Fibroblast of skin of right biceps (primary cell): ENCODE measurements around the gene TMEM14A.
"Not testable (repeated sequence)": the region's sequence is repeated elsewhere in the genome, so short reads cannot be mapped to it uniquely, and the experiment has no call there.

ENCODE experiments used
- DNase-seq: peaks from one replicate; pipeline ENCODE4 v3.0.0-alpha.2; 2013

Gene TMEM14A, protein sequence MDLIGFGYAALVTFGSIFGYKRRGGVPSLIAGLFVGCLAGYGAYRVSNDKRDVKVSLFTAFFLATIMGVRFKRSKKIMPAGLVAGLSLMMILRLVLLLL

DNA sequence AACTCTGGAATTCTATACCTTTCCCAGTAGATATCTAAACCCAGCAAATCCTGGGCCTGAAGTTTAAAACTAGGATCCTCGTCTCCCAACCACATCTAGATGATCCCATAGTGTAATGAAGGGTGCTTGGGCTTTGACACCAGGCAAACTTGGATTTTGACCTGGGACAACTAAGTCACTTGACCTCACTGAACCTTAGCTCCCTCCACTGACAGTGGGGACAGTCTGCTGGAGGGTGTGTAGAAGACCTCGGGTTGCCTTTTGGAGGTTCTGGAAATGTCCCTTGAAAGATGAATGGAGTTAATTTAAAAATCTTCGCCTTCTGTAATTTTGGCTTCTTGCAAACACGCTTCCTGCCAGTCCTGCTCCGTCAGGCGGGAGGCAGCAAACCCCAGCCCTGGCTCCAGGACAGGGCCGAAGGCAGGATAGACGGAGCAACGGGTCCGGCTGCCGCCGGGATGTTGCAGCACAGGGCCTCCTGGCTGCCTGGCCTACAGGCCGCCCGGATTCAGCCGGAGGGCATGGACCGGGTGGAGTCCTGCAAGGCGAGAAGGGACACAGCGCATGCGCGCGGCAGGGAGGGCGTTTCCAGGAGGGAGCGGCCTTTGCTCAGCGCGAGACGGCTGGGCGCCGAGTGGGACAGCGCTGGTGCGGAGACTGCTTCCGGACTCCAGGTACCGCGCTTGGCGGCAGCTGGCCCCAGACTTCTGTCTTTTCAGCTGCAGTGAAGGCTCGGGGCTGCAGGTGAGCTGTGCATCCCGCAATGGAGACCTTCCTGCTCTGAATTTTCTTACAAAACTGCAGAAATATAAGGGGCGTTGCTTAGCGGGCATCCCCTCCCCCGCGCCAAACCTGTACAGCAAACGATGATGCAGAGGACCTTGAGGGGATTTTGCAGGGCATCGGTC lies at the start of gene TMEM14A:
Gene TMEM14A, plus strand, starts transcription at position 612 of the 908 bp plus-strand sequence. CDS start 5,990 bp downstream, outside the sequence.
- DNase-seq = peak; percentile 88

DNA sequence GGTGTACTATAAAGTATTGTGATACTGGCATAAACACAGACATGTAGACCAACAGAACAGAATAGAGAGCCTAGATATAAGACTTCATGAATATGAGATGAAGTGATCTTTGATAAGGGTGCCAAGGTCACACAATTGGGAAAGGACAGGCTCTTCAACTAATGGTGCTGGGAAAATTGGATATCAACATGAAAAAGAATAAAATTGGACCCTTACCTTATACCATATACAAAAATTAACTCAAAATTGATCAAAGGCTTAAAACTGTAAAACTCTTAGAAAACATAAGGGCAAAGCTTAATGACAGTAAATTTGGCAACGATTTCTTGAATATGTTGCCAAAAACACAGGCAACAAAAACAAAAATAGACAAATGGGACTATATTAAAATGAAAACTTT lies 49.3 kb upstream of the TMEM14A start:
- DNase-seq = no peak

DNA sequence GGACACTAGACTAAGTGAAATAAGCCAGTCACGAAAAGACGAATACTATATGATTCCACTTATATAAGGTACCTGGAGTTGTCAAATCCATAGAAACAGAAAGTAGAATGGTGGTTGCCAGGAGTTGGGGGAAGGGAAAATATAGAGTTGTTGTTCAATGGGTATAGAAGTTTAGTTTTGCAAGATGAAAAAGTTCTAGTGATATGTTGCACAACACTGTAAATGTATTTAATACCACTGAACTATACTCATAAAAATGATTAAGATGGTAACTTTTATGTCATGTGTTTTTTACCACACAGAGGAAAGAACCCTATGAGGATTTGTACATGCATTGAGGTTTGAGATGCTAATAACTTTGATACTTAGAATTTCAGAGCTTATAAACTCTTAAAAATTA lies 48.1 kb upstream of the TMEM14A start:
- no peak for DNase-seq

DNA sequence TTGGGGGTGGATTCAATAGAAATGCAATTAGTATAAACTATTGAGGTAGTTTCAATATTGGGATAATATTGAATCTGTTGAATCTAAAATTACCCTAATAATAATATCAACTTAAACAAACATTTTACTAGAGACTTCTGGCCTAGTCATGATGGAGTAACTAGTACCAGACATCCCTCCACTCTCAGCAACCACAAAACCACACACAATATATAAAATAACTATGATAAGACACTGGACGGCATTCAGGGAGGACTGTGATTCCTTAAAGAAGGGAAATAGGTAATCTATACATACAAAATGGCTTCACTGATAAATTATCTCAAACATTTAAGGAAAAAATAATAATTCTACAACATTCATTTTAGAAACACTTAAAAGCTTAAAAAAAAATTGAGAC lies 38.9 kb upstream of the TMEM14A start:
- DNase-seq = peak; percentile 27

DNA sequence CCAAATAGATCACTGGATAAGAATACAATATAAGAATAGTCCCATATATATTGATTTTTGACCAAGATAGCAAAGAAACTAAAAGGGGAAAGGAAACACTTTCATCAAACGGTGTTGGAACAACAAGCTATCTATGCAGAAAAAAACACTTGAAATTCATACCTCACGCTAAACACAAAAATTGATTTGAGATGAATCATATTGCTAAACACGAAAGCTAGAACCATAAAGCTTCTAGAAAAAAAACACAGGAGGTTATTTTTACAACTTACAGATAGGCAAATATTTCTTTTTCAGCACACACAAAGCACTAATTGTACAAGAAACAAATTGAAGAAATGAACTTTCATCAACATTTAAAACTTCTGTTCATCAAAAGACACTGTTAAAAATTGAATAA lies 36.7 kb upstream of the TMEM14A start:
- DNase-seq = peak; percentile 40

DNA sequence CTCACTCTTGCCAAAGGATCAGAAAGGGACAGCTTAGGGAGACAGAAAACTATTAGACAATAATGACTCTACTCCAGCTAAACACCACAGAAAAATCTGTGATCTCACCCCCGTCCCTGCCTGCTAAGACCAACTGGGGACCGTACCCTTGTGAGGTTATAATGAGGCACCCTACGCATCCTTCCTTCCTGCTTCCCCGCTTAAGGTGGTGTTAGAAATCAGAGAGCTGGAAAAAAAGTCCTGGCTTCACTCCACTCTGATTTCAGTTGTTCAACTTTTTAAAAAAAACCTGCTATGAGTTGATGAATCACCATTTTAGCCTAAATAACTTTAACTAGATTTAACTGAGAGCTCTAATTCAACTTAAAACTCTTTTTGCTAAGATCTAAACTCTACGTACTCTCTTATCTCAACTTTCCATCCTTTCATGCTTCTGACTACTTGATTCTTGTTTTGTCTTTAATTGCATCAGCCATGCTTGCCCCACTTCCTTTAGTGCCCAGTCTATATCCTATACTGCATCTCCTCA lies 35.8 kb upstream of the TMEM14A start:
- DNase-seq = peak; percentile 25

DNA sequence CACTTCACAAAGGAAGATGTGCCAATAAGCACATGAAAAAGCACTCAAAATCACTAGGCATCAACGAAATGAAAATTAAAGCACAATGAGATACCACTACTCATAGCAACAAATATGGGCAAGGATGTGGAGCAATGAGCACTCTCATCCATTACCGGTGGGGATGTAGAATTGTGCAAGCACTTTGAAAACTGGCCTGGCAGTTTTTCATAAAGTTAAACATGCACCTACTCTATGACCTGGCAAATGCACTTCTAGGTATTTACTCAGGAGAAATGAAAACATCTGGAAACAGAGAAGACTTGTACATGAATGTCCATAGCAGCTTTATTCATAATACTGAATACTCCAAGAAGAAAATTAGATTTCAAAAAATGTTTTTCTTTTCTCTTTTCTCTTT lies 34.1 kb upstream of the TMEM14A start:
- DNase-seq = no peak

DNA sequence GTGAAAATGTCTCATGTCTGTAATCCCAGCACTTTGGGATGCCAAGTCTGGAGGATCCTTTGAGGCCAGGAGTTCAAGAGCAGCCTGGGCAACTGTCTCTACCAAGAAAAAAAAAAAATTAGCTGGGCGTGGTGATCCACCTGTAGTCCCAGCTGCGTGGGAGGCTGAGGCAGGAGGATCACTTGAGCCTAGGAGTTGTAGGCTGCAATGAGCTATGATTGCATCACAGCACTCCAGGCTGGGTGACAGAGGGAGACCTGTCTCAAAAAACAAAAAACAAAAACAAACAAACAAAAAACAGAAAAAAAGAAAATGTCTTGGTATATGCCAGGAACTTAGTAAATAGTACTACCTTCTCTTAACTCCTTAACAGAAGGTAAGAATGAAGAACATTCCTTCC lies 31.4 kb upstream of the TMEM14A start:
- DNase-seq = no peak

DNA sequence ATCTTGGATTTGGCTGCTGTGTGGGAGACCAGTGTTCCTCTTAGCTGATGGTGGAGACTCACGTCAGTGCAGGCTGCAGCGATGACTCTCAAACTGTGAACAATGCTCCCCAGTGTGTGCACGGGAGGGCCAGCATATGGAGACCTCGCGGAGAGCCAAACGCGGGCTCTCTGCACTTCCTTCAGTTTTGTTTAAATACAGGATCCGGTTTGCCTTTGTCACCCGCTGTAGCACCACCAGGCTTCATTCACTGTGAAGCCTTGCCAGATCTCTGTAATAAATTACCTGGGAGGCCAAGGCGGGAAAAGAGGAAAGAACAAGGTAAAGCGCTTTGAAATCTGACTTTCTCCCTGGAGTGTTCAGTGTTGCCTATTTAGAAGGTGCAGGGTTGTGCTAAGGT lies 30.7 kb upstream of the TMEM14A start:
- peak; percentile 48 for DNase-seq

DNA sequence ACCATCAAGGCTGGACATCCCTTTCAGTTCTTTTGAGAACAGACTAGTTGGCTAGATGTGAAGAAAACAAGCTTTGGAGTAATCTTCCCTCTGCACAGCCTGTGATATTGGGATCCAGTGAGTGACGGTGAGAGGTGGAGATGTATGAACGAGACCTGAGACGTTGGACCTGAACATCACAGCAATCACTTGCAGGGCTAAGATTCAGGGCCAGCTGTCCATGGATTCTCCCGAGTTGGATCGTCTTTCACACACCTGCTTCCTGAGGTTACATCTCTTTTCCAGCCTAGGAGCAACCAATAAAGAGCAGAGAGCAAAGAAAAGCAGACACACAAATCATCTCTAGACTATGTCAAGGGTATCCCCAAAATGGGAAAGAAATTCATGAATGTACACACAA lies 30.0 kb upstream of the TMEM14A start:
- DNase-seq = no peak

DNA sequence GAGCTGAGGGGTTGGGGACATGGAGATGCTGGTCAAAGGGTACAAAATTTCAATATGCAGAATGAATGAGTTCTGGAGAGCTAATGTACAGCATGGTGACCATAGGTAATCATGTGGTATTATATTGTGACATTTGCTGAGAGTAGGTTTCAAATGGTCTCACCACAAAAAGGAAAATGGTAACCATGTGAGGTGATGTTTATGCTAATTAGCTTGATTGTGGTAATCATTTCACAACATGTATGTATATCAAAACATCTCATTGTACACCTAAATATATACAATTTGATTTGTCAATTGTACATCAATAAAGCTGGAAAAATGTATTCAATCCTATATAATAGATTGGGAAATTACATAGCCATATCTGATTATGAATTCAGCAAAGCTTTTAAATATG lies 29.5 kb upstream of the TMEM14A start:
- no peak for DNase-seq

DNA sequence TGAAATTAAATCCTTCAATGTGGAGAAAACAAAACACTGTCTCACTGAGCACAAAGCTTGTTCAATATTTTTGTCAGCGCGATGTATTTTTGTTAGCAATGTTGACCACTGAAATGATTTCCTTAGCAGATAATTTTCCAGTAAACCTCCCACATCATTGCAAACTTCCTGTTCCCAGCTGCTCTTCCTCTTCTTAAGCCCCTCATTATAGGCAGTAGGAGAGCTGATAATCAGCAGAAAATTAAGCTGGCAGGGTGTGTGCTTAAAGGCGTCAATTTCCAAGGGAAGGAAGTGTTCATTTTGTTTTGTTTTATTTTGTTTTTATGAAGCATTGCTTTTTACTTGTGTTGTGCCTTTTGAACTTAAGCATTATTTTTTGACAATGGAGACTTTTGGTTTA lies 29.1 kb upstream of the TMEM14A start:
- DNase-seq = no peak

DNA sequence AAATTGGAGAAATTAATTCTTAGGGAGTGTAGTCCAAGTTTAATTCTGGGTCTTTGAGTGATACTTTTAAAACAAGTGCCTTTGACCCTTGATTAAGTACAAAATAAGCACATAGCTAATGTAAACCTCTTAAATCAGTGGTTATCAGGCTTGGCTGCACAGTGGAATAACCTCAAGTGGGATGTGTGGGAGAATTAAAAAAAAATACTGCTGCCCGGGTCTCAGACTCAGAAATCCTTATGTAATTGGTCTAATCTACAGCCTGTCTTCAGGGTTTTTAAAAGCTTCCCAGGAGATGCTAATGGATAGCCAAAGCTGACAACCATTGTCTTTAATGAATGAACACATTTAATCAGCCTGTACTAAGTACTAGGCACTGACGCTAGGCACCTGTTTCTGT lies 28.5 kb upstream of the TMEM14A start:
- no peak for DNase-seq

DNA sequence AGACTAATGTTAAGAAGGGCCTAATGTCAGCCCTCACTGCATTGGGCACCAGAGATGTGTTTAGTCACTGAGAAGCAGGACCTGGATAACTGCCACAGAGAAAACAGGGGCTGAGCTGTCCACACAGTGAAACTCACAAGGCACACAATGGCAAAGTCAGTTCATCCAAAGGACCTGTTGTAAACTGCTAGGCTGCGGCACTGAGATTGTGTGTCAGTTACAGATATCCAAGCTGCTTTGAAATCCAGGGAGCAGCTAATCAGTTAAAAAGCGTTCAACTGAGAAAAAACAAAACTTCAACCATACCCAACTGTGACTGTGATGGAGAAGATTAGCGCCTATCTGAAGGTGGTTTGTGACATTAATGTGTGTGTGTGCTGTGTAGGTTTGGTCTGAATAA lies 27.8 kb upstream of the TMEM14A start:
- no peak for DNase-seq

DNA sequence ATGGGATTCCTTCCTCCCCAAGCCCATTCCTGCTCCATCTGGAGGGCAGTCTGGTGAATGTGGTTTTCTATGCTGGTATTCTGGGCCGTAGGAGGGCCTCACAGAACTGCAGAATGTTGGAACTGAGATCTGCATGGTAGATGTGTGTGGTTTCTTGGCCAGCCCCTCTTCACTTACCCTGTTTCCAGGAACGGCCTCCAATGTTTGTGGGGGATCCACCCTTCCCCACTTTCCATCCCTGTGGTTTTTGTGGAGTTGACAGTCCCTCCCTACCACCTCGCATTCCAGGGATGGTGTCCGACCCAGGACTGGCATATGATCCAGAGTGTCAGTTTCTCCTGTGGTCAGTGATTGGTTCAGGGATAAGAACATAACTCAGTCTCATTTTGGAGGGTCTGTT lies 26.7 kb upstream of the TMEM14A start:
- no peak for DNase-seq

DNA sequence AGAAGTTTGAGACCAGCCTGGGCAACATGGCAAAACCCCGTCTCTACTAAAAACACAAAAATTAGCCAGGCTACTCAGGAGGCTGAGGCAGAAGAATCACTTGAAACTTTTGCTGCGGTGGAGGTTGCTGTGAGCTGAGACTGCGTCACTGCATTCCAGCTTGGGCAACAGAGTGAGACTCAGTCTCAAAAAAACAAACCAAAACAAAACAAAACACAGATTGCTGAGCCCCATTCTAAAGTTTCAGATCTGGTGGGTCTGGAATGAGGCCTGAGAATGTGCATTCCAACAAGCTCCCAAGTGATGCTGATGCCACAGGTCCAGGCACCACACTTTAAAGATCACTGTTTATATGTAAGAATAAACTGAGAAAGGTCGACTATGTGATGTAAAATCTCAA lies 24.9 kb upstream of the TMEM14A start:
- no peak for DNase-seq

DNA sequence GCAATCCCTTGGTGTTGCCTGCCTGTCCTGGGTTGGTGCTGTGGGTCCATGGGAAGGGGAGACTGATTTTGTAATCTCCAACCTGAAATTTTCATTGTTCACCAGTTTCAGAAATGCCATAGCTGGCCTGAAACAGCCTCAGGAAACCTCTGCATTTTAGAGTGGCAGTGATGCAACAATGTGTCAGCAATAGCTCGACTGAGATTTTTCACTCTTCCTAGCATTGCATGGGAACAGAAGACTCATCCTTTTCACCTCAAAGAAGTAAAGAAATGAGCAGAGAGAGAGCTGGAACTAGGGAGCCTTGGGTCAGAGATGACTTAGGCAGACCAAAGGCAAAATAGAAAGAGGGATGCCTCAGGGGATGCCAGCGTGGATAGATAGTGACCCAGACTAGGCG lies 23.7 kb upstream of the TMEM14A start:
- peak; percentile 69 for DNase-seq

DNA sequence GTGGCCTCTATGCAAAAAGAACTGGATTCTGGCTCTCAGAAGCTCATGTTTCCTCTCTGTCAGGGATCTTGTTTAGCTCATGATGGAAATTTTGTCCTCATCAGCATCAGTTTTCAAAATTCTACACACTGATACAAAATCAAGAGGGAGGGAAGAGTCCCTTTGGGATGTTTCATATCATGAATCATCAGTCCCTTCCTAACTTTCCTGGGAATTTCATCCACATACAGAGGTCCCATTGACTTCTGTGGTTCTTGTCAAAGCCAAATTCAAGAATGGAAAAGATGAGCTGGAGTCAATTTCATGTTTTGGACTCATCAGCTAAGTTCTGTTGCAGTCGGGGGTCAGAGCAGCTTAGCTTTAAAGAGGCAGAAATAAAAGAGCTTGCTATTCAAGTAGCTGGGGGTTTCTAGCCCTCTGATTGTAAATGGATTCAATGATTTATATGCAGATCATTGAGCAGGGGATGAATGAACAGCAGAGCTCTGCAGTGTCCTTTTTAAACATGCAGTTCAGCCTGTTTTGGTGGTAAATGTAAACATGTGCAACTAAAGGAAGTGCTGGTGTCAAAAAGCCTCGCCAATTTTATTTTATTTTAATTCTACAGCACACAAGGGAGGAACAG lies 21.3 kb upstream of the TMEM14A start:
- DNase-seq = peak; percentile 75

DNA sequence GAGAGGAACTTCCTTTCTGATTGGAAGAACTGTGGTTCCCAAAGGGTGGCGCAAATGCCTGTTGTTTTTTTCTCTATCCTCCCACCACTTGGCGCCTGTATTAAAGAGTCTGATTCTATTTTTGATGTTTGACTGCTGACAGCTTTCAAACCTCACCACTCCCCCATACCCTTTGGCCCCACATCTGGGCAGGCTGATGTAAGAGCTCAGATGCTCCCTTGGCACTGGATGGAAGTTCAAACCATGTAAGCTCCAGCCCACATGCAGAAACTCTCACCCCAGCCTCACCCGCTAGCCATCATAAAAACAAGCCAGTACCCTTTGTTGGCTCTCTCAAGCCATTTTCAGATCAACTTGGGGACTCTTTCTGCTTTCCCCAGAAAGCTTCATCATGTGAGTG lies 20.0 kb upstream of the TMEM14A start:
- DNase-seq = no peak

DNA sequence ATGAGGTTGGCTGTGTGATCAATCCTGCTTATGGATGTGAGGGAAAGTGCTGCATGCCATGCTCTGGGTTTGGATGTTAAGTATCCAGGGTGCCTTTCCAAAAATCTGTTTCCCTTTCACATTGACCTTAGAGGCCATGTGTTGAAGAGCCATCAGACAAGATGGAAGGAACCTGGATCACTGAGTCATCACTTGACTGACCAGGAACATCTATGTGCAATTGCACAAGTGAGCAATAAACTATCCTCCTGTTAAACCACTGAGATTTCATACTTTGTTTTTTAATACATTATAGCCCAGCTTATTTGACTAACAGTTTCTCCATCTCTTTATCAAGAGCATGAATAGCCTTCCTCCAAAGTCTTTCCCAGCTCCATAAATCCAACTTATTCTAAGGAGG lies 17.8 kb upstream of the TMEM14A start:
- no peak for DNase-seq

DNA sequence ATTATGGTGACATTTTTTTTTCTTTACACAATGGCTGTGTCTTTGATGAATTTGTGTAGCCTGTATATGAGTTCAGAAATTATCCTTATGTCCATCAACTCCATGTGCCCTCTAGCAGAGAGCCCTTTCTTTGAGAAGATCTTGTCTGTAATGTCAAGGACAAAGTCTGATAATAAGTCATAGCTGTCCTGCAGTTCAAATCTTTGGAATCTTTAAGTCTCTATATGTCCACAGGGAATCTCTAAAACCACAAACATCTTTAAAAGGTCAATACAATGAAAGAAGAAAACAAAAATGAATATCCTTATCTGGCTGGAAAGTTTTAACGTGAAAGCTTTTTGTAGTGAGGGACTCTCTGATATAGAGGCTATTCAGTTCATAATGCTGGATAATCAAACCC lies 16.9 kb upstream of the TMEM14A start:
- DNase-seq = no peak

DNA sequence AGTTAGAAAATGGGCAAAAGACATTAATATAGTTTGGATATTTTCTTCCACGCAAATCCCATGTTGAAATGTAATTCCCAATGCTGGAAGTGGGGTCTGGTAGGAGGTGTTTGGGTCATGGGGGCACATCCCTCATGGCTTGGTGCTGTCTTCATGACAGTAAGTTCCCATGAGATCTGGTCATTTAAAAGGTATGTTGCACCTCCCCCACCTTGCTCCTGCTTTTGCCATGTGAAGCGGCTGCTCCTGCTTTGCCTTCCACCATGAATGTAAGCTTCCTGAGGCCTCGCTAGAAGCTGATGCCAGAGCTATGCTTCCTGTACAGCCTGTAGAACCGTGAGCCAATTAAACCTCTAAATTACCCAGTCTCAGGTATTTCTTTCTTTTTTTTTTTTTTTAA lies 16.3 kb upstream of the TMEM14A start:
- no peak for DNase-seq

DNA sequence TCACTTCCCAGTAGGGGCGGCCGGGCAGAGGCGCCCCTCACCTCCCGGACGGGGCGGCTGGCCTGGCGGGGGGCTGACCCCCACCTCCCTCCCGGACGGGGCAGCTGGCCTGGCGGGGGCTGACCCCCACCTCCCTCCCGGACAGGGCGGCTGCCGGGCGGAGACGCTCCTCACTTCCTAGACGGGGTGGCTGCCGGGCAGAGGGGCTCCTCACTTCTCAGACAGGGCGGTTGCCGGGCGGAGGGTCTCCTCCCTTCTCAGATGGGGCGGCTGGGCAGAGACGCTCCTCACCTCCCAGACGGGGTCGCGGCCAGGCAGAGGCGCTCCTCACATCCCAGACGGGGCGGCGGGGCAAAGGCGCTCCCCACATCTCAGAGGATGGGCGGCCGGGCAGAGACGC lies 15.0 kb upstream of the TMEM14A start:
- DNase-seq = not testable (repeated sequence)

DNA sequence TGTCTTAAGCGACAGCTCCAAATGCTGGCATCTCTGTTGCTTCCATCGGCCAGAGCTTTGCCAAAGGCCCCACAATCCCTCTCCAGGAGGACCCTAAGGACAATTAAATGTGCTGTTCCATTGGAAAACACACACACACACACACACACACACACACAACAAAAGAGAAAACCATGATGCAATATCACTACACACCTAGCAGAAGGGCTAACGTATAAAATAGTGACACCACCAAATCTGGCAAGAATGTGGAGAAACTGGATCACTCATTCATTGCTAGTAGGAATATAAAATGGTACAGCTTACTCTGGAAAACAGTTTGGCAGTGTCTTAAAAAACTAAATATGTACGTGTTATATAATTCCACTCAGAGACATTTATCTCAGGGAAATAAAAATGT lies 13.0 kb upstream of the TMEM14A start:
- DNase-seq = no peak
